C4-2B (cell line): ENCODE data around the gene CNGB1.
"Not testable (repeated sequence)": the region's sequence is repeated elsewhere in the genome, so short reads cannot be mapped to it uniquely, and the experiment has no call there.

ENCODE experiments used
- H3K27ac ChIP-seq: fragments of 450-650 bp; 2 replicates; pipeline ENCODE4 v1.5.1; 2017
- CTCF ChIP-seq: fragments of 450-650 bp; conservative IDR thresholded peaks from 2 replicates; pipeline ENCODE4 v1.5.1; 2017; ENCODE audit warnings: mild to moderate bottlenecking
- ZFX ChIP-seq: fragments of 450-650 bp; IDR thresholded peaks from 2 replicates; pipeline ENCODE4 v1.6.1; 2017

The CNGB1 gene

GRCh38 chr16:57923841-57924240 is 47.1 kb downstream of the CNGB1 start:
- H3K27ac ChIP-seq = no peak overlapping the region
- TF ChIP-seq ZFX (no peak), CTCF (no peak)

DNA sequence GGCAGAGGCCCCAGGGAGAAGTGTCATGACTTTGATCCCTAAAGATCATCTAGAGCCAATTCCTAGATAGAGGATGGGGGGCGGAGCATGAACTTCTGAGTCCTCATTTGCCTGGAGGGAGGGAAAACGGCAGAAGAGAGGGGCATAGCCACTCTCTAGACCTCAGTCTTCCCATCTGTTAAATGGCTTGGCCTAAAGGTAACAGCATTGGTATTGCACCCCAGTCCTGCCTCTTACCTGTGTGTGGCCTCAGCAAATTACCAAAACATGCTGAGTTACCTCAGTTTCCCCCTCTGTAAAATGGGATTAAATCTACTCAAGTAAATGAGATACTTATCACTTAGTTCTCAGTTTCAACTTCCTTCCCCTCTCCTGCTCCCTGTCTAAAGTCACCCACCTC is 47.5 kb downstream of the CNGB1 start:
- no peak overlapping the region for H3K27ac ChIP-seq
- TF ChIP-seq CTCF (no peak), ZFX (no peak)

GRCh38 chr16:57920880-57921229 is 50.1 kb downstream of the CNGB1 start:
- H3K27ac ChIP-seq = no peak overlapping the region
- TF ChIP-seq ZFX (no peak), CTCF (no peak)

DNA sequence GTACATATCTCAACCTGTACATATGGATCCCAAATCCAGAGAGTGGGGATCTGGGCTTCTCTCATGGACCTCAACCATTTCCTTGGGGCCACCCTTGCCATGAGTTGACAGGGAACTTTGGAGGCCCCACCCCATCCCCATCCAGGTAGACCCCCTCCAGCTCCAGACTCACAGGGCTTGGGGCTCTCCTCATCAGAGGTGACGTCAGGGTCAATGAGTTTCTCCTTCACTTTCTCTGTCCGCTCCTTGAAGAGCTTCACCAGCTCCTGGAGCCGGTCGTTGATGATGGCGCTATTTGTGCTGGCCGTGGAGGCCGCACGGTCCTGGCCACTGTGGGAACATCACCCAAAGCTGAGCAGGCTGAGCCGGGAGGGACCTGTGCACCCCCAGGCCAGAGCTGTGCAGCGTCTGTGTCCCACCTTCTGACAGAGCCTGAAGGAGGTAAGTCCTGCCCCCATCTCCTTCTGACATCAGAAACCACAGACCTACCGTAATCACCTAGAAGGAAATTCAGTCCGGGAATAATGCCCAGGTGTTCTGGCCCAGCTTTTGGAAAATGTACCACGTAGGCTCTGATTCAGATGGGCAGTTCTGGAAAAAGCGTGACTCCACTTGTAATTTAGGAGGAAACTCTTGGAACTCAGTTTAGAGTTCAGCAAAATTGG is 50.6 kb downstream of the CNGB1 start:
- H3K27ac ChIP-seq = no peak overlapping the region
- TF ChIP-seq CTCF (no peak), ZFX (no peak)

DNA sequence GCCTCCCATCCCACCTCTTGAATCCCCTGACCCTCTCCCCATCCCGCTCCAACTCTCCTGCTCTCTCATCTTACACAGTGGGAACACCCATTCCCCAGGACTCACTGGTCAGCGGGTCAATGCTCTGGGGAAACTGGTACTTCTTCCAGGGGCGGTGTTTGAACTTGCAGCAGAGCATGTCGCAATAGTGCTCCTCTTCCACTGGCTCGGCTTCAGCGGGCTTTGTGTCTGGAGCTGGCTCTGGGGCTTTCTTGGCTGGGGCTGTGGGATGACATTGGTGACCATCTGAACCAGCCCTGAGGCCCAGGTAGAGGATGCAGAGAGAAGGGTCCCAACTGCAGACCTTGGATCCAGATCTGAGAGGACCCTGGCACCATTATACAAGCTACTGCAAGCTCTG is 51.9 kb downstream of the CNGB1 start:
- no peak overlapping the region for H3K27ac ChIP-seq
- TF ChIP-seq CTCF = no peak
- TF ChIP-seq ZFX = no peak

- TF ChIP-seq ZFX (no peak), CTCF (no peak)
- H3K27ac ChIP-seq = no peak overlapping the region
Observed at GRCh38 chr16:57918444-57918843, 52.5 kb downstream of the CNGB1 start.

GRCh38 chr16:57917929-57918328 is 53.0 kb downstream of the CNGB1 start:
- H3K27ac ChIP-seq = not testable (repeated sequence)

- not testable (repeated sequence) for H3K27ac ChIP-seq
Observed at GRCh38 chr16:57917489-57917888, 53.4 kb downstream of the CNGB1 start.
